Medulla oblongata (tissue), 1 donor: ENCODE data around the gene VSIG1.

Source experiments
- DNase-seq: peaks from one replicate; pipeline ENCODE4 v3.0.0-alpha.2; 2015; ENCODE audit errors: extremely low spot score

VSIG1 gene

DNA sequence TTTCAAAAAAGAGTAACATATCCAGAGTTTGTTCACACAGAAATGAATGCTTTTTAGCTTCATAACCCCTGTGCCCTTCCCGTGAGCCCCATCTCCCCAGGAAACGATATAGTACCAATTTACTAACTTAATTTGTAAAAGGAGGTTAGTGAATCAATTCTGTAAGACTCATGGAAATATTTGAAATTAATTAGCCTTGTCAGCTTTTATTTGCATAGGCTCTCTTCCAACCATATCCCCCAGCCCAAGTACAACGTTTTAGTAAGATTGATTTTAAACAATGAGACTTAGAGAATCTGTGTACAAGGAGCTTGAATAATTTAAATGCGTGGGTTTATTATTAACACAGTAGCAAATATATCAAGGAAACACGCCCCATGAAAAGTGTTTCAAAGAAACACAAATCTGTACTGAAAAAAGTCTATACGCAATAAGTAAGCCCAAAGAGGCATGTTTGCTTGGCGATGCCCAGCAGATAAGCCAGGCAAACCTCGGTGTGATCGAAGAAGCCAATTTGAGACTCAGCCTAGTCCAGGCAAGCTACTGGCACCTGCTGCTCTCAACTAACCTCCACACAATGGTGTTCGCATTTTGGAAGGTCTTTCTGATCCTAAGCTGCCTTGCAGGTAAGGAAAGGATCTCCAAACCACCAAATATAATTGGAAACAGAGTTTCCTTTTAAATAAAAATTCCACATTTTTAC lies at the start of gene VSIG1:
VSIG1 (plus strand) TSS at position 512 of the 703 bp plus-strand sequence; CDS start at position 578, 66 bp downstream.
- DNase-seq: no peak

DNA sequence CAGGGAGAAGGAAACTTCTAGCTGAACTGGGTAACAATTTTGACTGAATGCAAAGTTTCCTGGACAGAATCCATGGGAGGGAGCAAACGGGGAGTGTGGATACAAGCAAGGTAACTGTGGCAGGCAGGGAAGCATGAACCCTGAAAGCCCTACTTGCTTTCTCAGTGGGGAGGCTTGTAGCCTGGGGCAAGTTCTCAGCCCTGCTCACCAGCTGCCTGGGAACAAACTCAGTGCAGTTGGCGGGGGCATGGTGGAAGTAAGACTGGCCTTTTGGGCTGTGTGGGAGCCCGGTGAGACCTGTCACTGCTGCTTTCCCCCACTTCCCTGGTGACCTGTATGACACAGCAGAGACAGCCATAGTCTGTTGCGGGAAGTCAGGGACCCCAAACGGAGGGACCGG lies 48.7 kb upstream of the VSIG1 start:
- DNase-seq: no peak

DNA sequence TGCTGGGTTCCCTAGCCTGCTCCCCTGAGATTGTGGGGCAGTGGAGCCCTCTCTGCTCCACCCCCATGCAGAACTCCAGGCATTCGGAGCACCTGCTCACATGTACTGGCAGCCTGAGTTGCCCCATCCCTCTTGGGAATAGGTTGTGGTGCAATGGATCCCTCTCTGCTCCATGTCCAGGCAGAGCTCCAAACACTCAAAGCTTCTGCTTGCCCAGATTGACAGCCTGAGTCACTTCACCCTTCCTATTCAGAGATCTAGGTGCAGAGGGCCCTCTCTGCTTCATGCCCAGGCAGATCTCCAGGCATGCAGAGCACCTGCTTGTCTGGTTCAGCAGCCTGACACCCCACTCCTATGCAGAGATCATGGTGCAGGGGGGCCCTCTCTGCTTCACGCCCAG lies 44.1 kb upstream of the VSIG1 start:
- DNase-seq: no peak

DNA sequence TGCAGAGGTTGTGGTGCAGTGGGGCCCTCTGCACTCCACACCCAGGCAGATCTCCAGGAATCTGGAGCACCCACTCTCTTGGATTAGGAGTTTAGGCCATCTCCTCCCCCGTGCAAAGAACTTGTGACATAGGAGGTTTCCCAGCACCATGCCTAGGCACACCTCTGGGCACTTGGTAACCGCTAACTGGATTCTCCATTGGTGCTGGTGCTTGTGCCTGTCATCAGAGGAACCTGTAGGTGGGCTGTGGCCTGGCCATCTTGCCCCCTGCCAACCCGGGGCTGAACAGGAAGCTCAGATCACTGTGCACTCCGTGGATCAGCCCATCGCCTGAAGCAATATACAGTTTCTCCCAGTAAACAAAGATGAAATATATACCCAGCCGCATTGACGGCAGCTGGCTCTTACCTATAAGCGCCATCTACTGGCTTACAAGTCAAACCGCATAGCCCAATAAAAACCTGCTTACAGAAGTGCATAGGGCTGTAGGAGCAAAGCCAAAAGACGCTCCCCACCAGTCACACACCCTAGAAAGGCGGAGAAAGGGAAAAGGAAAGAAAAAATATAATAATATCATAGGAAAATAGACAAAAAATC lies 43.5 kb upstream of the VSIG1 start:
- no peak for DNase-seq

DNA sequence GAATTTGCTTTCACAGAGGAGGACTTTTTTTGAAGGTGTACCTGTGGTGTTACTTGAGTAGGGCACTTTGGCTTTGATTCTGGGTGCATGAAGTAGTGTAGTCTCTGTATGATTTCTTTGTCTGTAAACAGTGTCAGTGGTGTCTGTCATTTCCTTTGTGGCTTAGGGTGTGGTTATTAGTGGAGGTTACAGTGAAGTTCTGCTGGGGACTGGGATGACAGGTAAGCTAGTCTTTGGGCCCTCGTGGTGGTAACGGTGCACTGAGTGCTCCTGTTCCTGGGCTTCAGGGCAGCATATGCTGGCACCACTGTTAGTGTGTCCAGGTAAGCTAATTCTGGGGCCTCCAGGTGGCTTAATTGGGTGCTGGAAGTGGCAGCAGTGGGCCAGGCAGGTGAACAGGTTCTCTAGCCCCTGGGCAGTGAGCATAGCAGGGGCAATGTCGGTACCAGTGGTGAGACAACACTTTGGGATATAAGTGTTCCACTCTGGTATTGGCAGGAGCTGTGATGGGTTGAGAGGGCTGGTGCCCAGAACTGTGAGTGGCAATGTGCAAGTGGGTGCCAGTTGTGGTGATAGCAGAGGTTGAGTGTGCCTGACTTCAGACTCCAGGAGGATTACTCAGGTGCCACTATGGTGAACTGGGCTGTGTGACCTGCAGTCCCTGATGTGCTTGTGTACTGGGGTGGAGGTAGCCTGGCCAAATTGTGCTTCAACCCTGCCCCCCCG lies 26.0 kb upstream of the VSIG1 start:
- no peak for DNase-seq

DNA sequence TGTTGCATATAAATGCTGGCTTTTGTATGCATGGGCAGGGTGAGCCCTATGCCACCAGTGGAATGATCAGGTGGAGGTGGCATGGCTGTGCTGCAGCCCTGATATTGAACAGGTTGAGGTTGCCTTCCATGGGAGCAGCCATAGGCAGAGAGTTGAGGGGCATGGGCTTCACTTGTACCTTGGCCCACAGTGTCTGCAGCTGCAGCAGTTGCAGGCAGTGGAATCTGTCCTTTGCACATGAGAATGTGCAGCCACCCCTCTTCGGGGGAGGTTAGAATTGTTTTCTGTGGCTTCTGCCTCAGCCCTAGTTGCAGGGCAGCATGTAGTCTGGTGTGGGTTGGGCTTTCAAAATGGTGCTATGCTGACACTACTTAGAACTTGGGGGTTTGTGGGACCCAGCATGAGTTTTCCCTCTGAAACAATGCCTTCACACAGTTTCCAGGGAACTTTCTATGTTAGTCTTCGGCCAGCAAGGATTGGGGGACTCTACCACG lies 25.4 kb upstream of the VSIG1 start:
- DNase-seq: no peak

DNA sequence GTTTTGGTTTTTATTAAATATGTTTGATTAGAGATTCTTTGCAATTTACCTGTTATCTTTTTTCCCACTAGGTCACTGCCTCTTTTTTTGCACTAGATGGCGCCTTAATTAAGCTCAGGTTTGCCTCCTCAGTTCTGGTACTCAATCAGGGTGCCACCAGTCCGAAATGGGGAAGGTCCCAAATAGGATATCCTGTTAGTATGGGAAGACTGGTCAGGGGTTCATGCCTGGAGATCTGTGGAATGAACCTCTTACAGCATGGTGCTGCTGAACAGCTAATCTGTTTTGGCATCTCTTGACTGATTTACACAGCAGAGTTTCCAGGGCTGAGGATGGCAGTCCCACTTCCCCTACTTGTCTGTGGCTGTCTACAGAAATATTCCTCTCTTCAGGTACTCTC lies 24.2 kb upstream of the VSIG1 start:
- DNase-seq: no peak

DNA sequence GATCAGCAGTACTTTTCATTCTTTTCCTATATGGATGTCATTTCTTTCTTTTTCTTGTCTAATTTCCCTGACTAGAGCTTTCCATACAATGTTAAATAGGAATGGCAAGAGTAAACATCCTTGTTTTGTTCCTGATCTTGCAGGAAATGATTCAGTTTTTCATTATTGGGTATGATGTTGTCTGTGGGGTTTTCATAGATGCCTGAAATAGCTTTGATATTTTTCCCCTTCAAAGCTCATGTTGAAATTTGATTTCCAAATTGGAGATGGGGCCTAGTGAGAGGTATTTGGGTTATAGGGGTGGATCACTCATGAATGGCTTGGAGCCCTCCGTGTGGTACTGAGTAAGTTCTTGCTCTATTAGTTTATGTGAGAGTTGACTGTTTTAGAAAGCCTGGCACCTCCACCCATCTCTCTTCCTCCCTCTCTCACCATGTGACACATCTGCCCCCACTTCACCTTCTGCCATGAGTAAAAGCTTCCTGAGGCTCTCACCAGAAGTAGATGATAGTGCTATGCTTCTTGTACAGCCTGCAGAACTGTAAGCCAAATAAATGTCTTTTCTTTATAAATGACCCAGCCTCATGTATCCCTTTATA lies 22.3 kb upstream of the VSIG1 start:
- no peak for DNase-seq

DNA sequence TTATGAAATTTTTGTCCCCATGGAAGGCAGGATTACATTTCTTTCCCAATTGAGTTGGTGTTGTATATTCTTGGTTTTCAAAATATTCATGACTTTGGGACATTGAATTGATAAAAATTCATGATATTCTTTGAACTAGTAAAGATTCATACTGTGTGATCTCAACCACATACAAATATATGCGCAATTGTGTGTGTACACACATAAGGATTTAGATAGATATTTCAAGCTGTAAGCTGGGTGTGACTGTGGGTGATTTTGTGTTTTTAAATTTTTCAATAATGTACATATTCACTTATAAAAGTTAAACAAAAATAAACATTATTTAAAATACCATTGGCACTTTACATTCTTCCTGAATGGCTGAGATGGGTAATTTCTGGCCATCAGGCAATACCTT lies 19.5 kb upstream of the VSIG1 start:
- no peak for DNase-seq

DNA sequence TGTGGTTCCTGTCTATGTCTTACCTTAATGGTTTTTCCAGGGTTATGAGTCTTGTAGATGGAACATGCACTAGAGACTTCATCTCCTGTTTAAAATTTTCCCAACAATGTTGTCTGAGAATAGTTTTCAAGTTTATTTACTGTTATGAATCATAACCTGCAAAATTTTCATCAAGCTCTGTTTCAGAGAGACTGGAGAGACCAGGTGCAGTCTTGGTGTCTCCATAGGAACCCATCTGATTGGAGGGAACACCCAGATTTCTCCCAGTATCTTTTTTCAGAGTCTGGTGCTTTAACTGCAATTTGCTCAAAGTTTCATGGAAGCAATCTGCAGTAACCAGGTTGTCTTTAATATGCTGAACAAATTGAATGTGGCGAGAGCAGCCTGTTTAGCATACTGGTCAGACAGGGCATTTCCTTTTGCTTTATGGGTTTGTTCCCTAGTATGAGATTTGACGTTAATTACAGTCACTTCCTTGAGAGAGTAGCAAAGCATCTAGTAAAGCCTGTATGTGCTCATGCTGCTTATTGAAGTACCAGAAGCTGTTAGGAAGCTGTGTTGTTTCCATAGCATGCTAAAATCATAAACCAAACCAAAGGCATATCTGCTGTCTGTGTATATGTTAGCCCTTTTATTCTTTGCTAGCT lies 18.8 kb upstream of the VSIG1 start:
- no peak for DNase-seq

DNA sequence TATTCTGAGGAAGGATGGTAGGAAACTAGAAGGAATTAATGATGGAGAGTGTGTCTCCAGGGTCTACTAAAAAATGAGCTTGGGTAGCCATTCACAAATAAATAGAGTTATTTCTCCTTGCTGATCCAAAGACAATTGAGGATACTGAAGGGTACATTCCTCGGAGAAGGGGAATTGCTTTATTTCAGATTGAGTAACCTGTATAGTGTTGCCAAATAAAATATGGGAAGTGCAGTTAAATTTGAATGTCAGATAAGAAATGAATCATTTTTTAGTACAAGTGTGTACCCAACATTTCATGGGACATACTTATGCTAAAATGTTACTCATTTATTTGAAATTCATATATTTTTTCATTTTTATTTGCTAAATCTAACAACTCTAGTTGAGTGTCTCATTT lies 16.0 kb upstream of the VSIG1 start:
- DNase-seq: no peak

DNA sequence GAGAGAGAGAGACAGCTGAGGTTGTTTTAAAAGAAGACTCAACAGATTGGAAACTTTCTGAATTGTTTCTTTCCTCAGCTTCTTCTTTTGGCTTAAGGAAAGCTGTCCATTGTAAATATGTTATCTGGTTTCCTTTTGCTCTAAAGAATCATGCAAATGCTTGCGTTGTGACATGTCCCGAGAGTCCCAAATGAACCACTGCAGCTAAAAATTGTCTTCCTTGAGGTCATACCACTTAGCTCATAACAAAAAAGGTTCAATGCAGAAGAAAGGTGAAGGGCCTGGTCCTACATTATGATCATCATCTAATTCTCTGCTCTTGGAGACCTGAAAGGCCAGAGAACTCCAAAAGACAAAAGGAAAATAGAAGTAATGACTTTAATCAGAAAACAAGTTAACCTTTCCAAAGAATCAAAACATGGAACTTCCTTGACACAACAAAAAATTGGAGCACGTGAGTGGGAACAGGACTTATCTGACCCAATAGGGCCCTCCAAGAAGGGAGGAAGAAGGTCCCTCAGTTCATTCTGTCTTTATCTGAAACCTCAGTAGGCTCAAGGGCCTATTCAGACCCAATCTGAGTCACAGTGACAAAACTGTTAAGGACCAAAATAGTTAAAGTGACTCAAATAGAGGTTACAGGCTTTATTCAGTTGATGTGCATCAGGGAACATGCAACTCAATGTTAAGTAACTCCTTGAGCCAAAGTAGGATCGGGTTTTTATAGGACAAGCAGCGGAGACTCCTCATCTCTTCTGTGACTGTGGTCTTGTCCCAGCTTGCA lies 14.7 kb upstream of the VSIG1 start:
- no peak for DNase-seq

DNA sequence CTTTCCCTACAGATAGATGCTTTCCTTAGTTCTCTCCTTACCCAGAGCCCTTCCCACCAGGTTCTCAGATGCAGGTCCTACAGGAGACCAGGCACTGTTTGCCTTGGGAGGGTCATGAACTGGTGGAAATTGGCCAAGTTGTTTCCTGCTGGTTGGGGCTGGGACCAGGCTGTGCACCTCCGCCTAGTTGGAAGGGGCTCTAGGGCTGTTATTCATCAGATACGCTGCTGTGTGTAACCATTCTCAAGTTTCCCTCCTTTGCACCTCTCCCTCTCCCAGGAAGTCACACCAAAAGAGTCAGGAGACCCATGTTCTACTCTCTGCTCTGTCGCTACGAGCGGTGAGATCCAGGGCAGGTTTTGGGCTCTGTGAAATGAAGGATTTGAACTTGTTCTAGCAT lies 11.9 kb upstream of the VSIG1 start:
- no peak for DNase-seq

DNA sequence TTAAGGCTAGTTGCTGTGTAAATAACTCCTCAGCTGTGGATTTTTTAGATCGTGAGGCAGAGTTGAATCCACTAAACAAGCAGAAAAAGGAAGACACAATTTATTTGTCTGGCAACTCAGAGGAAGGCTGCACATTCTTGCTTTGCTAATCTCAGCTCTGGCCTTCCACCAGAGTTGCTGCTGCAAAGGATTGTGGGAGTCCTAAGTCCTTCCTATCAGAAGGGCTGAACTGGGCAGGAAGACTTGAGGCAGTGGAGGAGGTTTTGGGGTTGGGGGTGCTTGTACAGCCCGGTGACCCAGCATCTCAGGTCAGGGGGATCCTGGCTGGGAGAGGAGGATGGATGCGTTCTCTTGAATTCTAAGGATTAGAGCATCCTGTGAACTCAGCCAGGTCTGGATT lies 11.0 kb upstream of the VSIG1 start:
- no peak for DNase-seq

DNA sequence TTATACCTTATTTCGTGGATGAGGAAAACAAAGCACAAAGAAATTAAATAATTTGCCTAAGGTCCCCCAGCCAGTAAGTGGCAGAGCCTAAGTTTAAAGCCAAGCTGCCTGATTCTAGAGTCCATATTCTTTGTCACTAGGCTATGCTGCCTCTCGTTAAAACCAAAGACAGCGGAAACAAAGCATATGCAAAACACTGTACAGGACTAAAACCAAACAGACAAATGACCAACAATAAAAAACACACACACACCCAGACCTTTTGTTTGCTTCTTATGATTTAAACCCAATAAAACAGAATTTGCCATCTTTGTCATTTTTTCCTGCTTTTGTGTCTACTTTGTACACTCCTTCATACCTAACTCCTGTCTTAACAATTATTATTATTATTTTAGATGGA lies 10.1 kb upstream of the VSIG1 start:
- no peak for DNase-seq

DNA sequence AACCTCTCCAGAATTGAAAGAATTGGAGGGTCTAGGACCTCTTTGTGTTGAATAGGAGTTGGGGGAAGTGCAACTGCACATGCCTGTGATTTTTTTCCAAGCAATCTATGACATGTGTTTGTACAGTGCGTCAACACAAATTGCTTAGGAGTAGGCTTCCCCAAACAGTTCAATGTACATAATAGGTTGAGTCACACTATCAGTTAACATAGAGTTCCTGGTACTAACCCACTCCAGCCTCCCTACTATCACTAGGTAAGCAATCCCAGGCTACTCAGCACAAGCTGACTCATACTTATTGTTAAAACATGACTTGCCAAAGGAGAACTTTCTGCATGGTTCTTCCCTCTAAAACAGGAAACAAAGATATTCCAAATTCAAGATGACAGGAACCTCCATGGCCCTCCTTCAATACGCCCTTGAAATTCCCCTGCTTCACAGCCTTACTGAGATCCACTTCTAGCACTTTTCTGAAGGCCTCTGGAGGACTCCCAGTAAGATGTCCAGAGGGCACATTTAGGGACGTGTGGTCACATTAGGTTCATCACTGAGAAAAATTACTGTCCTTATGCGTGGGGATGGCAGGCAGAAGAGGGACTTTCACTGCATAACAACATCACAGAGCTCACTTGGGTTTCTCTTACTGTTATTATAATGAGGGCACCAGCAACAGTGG lies 8.4 kb upstream of the VSIG1 start:
- no peak for DNase-seq

DNA sequence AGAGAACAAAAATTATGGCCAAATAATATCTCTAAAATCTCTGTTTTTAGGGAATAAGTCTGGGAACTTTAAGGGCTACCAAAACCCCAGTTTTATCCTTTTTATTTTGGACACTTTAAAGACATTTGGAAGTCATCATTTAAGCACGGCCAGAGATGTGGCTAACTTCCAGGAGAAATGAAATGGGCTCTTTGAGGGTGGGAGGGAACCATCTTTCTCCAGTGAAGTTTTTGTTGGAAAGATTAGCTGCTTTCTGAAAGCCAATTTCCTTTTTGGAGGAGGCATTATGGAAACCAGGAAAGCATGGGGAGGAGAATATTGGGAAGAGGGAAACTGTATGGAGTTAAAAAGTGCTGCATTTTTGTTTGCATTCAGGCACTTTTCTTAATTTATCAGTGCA lies 4.8 kb downstream of the VSIG1 start:
- DNase-seq: no peak

DNA sequence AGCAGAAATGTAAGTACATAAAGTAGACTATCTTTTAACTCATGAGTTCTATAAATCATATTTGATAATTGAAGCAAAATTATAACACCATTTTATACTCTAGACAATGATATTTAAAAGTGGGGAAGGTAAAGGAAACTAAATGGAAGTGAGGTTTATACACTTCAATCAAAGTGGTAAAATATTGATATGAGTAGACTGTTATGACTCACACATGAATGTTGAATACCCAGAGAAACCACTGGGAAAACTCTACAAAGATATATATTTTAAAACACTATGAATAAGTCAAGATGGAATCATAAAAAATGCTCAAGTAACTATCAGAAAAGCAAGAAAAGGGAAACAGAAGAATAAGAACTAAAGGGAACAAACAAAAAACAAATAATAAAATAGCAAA lies 8.4 kb downstream of the VSIG1 start:
- no peak for DNase-seq

DNA sequence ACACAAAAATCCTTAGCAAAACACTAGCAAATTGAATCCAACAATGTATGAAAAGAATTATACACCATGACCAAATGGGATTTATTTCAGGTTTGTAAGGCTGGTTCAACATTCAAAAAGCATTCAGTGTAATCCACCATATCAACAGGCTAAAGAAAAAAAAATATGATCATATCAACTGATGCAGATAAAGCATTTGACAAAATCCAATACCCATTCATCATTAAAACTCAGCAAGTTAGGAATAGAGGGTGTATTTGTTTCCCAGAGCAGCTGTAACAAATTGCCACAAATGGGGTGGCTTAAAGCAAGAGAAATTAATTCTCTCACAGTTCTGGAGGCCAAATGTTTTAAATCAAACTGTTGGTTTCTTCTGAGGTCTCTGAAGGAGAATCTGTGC lies 10.7 kb downstream of the VSIG1 start:
- no peak for DNase-seq

DNA sequence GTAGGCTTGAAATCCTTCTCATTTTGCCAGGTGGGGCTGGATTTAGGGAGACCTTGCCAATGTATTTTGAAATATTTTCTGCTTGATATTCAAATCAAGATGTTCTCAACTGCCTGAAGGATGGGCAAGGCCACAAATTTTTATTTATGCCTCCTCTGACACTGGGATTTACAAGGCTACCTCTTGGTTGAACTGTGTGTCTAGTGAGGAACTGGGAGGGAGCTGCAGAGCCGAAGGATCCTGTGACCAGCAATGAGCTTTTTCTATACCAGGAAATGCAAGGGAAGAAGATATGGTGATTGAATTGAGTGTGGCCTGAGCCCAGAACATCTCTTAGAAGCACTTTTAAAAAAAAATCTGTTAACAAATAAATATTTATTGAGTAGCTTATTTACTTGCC lies 14.9 kb downstream of the VSIG1 start:
- no peak for DNase-seq

DNA sequence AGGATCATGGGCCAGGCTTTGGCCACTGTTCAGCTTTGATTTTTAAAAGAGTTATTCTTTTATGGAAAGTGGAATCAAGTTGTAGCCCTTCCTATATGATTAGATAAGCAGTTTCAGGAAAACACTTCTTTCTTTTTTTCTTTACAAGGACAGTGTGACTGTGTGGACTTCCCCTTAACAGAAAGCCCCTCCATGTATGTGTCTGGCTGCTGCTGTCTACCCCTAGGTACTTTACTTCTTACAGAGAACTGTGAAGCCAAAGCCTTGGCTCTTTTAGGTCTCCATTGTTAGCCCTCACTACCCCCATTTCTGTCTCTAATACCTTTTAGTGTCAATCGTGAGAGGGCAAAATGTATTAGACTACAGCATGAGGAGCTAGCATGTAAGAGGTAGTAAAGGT lies 19.1 kb downstream of the VSIG1 start:
- DNase-seq: no peak
